Measurements from ENCODE around the gene MEGF10.
"Not testable (repeated sequence)": the region's sequence is repeated elsewhere in the genome, so short reads cannot be mapped to it uniquely, and the experiment has no call there.

Gene MEGF10

DNA sequence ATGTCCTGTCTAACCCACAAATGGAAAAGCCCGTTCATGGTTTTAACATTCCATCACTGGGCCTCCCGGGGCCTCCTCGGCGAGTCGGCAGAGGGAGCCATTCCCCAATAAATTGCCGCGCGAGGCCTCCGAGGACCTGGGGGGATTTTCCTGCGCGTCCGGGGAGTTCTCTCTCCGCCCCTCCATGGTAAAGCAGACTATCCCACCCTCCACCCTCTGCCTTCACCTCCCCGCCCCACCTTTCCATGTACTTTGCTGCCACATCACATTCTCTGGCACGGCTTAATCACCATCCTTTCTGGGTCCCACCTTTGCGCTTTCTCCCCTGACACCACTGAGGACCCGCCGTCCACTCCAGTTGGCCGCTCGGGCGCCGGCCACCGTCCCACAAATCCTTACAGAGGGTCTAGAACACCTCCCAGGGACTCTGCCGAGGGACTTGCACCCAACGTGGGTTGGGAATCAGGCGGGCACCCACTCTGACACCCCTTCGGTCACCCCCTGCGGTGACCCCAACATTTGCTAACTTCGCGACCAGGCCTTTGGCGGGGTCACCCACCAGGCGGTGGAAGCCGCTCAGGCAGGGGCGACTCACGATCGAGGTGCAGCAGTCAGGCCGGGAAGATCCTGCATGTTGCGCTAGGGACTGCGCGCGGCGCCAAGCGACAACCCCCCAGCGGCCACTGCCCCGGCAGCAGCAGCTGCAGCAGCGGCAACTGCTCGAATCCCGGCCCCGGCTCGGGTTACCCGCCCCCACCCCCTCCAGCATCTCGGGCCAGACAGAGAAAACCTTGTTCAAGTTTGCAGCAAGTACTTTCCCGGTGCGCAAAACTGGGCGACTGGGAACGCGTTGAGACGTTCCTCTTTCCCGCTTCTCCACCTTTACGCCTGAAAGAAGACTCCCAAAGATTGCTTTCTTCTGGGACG lies at the start of gene MEGF10:
MEGF10 (plus strand) TSS at position 778 of the 927 bp plus-strand sequence. CDS start 40,513 bp downstream, outside the sequence.
- DNase-seq (ENCODE audit: low read depth, low spot score) = no peak
- no peak within 1 kb of the TSS for H3K27ac ChIP-seq

DNA sequence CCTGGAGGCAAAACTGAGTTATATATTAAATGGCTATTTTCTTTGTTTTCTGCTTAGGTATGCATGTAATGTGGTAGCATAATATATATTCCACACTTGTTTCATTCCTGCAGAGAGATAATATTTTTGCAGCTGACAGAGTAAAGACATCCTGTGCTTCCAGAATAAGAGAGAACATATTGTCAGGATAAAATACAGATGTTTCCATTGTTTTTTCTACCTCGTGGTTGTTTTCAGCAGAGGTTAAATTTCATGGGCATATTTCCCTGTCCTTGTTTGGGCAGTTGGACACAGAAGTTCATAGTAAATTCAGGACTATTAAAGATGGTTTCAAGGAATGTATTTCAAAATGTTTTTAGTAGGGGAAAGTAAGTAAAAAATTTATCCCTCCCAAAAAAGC lies 47.6 kb upstream of the MEGF10 start:
- H3K27ac ChIP-seq = no peak overlapping the region
- DNase-seq (ENCODE audit: low read depth, low spot score) = no peak

GRCh38 chr5:127254729-127255284 lies 35.8 kb upstream of the MEGF10 start:
- DNase-seq (ENCODE audit: low read depth, low spot score) = peak; percentile 75

GRCh38 chr5:127256886-127257597 lies 33.6 kb upstream of the MEGF10 start:
- H3K27ac ChIP-seq = no peak overlapping the region
- DNase-seq (ENCODE audit: low read depth, low spot score) = no peak

More at GRCh38 chr5:127254729-127255284, 35.8 kb upstream of the MEGF10 start:
- peak overlapping the region; percentile 45 for H3K27ac ChIP-seq

GRCh38 chr5:127260686-127261085 lies 29.9 kb upstream of the MEGF10 start:
- H3K27ac ChIP-seq = no peak overlapping the region

GRCh38 chr5:127265473-127265872 lies 25.1 kb upstream of the MEGF10 start:
- DNase-seq (ENCODE audit: low read depth, low spot score); H3K27ac ChIP-seq: not testable (repeated sequence)

More at GRCh38 chr5:127260686-127261085, 29.9 kb upstream of the MEGF10 start:
- no peak for DNase-seq (ENCODE audit: low read depth, low spot score)

GRCh38 chr5:127268342-127268741 lies 22.3 kb upstream of the MEGF10 start:
- not testable (repeated sequence) for DNase-seq (ENCODE audit: low read depth, low spot score); H3K27ac ChIP-seq

DNA sequence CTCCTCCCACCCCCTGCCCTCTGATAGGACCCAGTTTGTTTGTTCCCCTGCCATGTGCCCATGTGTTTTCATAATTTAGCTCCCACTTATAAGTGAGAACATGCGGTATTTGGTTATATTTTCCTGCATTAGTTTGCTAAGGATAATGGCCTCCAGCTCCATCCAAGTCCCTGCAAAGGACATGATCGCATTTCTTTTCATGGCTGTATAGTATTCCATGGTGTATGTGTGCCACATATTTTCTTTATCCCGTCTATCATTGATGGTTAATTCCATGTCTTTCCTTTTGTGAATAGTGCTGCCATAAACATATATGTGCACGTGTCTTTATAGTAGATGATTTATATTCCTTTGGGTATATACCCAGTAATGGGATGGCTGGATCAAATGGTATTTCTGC lies 19.9 kb upstream of the MEGF10 start:
- not testable (repeated sequence) for H3K27ac ChIP-seq; DNase-seq (ENCODE audit: low read depth, low spot score)

GRCh38 chr5:127275641-127276193 lies 14.9 kb upstream of the MEGF10 start:
- no peak for DNase-seq (ENCODE audit: low read depth, low spot score)
- H3K27ac ChIP-seq = no peak overlapping the region

DNA sequence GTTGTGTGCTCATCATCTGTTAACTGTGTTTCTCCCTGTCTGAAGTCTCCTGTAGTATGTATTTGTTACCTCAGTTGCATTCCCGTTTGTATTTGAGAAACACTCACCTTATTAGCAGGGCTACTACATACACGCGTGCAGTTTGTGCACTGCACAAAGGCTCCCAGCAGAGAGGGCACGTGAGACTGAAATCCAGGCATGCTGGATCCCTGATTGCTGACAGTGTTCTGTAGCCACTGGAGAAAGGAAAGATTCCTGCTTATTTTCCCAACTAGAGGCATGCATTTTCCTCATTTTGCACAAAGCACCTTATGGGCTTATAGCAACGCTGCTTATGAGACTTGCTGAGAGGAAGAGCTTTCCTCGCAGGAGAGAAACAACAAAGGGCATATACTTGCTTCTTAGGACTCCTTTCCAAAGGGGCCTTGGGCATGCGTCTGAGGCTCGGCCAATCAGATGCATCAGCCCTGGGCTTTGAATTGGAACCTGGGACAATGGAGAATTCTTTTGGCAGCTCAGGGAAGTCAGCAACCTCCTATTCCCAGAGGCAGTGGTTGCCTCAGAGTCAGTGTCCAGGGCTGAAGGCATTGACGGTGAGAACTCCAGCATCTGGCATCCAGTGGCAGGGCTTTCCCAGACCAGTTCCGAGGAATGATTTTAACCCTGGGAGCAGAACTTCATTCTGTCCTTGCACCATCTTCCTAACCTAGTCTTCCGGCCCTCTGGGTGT lies 9.9 kb upstream of the MEGF10 start:
- DNase-seq (ENCODE audit: low read depth, low spot score) = no peak
- no peak overlapping the region for H3K27ac ChIP-seq

DNA sequence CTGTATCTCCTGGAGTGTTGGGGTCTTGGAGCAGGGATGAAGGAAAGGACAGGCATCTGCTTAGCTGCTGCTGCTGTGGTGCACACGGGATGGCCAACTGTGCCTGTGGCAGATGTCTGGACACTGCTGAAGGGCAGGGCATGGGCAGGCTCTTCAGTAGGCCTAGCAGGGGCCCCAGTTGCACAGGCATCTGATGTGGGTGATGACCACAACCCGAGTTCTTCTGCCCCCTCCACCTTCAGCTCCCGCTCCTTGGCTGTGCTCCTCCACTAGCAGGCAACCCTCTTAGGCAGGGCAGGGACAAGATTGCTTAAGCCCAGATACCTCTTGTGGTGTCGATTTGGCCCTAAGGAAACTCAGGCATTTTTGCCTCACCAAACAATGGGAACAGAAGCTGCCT lies 9.0 kb upstream of the MEGF10 start:
- no peak for DNase-seq (ENCODE audit: low read depth, low spot score)
- no peak overlapping the region for H3K27ac ChIP-seq

- DNase-seq (ENCODE audit: low read depth, low spot score) = no peak
- no peak overlapping the region for H3K27ac ChIP-seq
These were observed 1.9 kb upstream of the MEGF10 start for GRCh38 chr5:127288676-127289075.

DNA sequence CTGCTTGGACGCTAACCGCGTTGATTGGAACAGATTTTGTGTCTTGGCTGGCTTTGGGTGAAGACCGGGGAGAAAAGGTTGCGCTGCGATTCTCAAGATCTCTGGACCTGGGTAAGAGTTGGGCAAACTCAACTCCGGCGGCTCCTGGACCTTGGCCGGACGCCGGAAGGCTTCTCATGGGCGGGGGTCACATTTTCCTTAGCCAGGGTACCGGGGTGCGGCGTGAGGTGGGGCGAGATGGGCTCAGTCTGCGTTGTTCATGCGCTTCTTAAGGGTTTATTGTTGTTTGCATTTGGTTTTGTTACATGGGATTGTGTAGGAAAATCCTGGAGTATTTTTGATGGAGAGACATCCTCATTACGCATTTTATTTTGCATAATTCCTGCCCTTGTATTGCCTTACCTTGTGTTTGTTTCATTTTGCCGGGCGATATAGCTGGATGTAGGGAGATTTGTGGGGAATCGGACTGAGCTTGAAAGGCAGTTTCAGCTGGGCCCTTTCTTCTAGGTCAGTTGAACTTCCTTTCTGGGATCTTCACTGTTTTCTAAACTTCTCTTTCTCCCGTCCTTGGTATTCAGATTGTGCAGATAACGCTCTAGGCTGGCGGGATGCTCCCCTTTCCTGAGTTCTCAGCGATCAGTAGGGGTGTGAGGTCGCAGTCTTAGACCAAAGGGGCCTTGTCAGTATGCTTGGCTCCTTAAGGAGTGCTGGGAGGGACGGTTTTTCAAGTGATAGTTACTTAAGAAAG lies 524 bp downstream of the MEGF10 start:
- DNase-seq (ENCODE audit: low read depth, low spot score) = no peak
- no peak overlapping the region for H3K27ac ChIP-seq

DNA sequence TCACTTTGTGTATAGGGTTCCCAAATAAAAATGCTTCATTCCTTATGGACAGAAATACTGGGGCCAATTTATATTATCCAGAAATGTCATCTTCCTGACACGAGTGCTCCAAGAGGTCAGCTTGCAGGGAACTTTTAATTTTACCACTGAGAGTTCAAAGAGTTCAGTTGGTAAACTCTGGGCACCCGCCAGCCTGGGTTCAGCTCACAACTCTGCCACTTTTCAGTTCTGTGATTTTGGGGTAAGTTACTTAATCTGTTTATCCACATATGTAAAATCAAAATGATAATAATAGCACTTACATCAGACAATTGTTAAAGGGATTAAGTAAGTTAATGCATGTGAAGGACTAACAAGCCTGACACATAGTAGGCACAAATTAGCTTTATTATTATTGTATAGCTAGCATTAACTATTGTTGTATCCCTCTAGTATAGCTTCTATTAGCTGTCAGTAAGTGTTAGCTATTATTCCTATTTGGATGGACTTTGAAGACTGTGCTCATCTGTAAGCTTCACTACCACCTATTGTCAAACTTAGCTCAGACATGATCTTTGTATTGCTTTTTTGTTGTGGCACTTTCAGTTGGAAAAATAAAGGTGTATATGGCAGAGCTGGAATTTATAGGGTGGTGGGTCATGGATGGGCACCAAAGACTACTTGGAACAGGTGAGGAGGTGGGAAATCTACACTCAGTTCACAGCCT lies 1.6 kb downstream of the MEGF10 start:
- DNase-seq (ENCODE audit: low read depth, low spot score) = no peak

DNA sequence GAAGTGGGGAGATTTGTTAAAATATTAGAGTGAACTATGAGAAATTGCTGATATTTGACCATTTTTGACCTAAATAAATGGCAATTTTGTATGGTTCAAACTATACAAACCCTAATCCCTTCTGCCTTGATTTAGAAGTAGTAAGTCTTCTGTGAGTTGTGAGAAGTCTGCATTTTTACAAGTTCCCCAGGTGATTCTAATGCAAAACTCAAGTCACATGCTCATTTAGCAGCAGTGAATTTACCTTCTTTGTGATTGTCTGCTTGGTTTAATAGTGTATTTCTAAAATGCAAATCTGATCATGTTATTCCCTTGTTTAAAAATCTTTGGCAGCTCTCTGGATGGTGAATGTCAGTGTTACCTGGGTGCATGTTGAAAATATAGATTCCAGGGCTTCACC lies 2.8 kb downstream of the MEGF10 start:
- H3K27ac ChIP-seq = no peak overlapping the region
- no peak for DNase-seq (ENCODE audit: low read depth, low spot score)

More for the DNA sequence above, 1.6 kb downstream of the MEGF10 start:
- no peak overlapping the region for H3K27ac ChIP-seq

GRCh38 chr5:127294829-127295228 lies 4.2 kb downstream of the MEGF10 start:
- DNase-seq (ENCODE audit: low read depth, low spot score) = no peak
- no peak overlapping the region for H3K27ac ChIP-seq

- no peak overlapping the region for H3K27ac ChIP-seq
- no peak for DNase-seq (ENCODE audit: low read depth, low spot score)
These were observed 4.9 kb downstream of the MEGF10 start for GRCh38 chr5:127295454-127295853.

- DNase-seq (ENCODE audit: low read depth, low spot score) = peak; percentile 16
- no peak overlapping the region for H3K27ac ChIP-seq
These were observed 5.7 kb downstream of the MEGF10 start for GRCh38 chr5:127296321-127296720.

DNA sequence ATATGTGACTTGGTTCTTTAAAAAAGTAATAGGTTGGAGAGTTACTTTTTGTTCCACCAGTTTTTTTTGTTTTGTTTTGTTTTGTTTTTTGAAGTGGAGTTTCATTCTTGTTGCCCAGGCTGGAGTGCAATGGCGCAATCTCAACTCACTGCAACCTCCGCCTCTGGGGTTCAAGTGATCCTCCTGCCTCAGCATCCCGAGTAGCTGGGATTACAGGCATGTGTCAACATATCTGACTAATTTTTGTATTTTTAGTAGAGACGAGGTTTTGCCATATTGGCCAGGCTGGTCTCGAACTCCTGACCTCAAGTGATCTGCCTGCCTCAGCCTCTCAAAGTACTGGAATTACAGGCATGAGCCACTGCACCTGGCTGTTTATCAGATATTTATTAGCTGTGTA lies 6.3 kb downstream of the MEGF10 start:
- not testable (repeated sequence) for DNase-seq (ENCODE audit: low read depth, low spot score); H3K27ac ChIP-seq

Measured in epithelial cell of prostate (primary cell).